ENCODE measurements around the gene ASPG. TPM values are rescaled to one million over a fixed set of nuclear protein-coding genes. Genes with fewer than 3 reads are reported as not detected.

ASPG gene
- total and polyA plus RNA-seq, 9 donors: 0.45 to 28.8 (median 18.7) TPM

- Histone ChIP-seq H3K27me3 (peaks cover 8% of the 10 kb centered on the region), H3K27ac (no peak overlapping the region), H3K9me3 (no peaks in the 10 kb centered on the region), H3K36me3 (no peaks in the 10 kb centered on the region), H3K4me3 (peak overlapping the region; percentile 36), H3K4me1 (ENCODE audit: insufficient read depth) (peaks cover 2% of the 10 kb centered on the region)
- peak; percentile 15 to 41 (median 28) for DNase-seq
- TF ChIP-seq CTCF (IDR thresholded peaks at IDR 0.05): no peak
- TF ChIP-seq EP300 (IDR thresholded peaks at IDR 0.05): no peak
- TF ChIP-seq POLR2A (IDR thresholded peaks at IDR 0.05): no peak
- intact Hi-C loops (cut with DNase I): no loop called here
- 6 to 12% (median 11%) methylated on average over 17 to 19 of the region's 19 CpGs for WGBS, 3 donors
Measured at GRCh38 chr14:104116288-104116755, 30.8 kb downstream of the ASPG start.

- peak overlapping the region; percentile 36 for H3K4me3 ChIP-seq
- H3K9me3 ChIP-seq: no peaks in the 10 kb centered on the region
- H3K27ac ChIP-seq: no peak overlapping the region
- WGBS, 3 donors: 0 to 2% (median 0%) methylated on average over 61 to 83 of the region's 83 CpGs
- peak in 4 of 5 donors; percentile 7 to 40 (median 24) for DNase-seq
- H3K36me3 ChIP-seq: no peaks in the 10 kb centered on the region
- peaks cover 8% of the 10 kb centered on the region for H3K27me3 ChIP-seq
- intact Hi-C loops (cut with DNase I): no loop called here
- H3K4me1 ChIP-seq (ENCODE audit: insufficient read depth): peaks cover 2% of the 10 kb centered on the region
- TF ChIP-seq EP300 (IDR thresholded peaks at IDR 0.05) (no peak), POLR2A (IDR thresholded peaks at IDR 0.05) (no peak), CTCF (IDR thresholded peaks at IDR 0.05) (no peak)
Measured at GRCh38 chr14:104116756-104117340, 31.3 kb downstream of the ASPG start.

DNA sequence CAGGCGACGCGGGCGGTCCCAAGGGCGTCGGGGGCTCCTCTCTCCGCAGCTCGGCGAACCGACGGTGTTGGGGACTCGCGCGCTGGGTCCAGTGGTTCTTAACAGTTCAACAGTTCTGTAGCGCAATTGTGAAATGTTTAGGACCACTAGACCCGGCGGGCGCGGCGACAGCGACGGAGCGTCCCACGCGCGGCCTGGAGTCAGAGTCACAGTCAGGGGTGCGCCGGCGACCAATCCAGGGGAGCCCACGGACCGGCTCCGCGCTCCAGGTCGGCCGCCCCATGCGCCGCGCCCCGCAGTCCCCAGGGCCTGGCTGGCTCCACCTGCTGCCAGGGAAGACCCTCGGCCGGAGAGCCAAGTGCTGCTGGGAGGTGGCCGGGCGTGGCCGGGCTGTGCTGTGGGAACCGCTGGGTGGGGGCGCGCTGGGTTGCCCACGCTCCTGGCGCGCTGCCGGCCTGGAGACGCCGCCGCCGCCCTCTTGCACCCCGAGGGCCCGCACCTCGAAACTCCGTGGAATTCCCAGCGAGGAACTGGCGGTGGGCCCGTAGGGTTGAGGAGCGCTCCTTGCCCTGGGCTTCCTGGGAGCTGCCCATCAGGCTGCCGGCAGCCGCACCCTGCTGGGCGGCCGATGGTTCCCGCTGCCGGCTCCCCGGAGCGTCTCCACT is 32.0 kb downstream of the ASPG start:
- Histone ChIP-seq H3K9me3 (no peaks in the 10 kb centered on the region), H3K4me1 (ENCODE audit: insufficient read depth) (peaks cover 2% of the 10 kb centered on the region), H3K36me3 (no peaks in the 10 kb centered on the region), H3K27ac (no peak overlapping the region), H3K4me3 (no peak overlapping the region), H3K27me3 (peaks cover 8% of the 10 kb centered on the region)
- intact Hi-C loops (cut with DNase I): no loop called here
- TF ChIP-seq POLR2A (IDR thresholded peaks at IDR 0.05): no peak
- no peak for TF ChIP-seq EP300 (IDR thresholded peaks at IDR 0.05)
- TF ChIP-seq CTCF (IDR thresholded peaks at IDR 0.05): no peak
- peak in 4 of 5 donors; percentile 7 to 31 (median 22) for DNase-seq
- WGBS, 3 donors: 2 to 4% (median 3%) methylated on average over 54 to 71 of the region's 71 CpGs

DNA sequence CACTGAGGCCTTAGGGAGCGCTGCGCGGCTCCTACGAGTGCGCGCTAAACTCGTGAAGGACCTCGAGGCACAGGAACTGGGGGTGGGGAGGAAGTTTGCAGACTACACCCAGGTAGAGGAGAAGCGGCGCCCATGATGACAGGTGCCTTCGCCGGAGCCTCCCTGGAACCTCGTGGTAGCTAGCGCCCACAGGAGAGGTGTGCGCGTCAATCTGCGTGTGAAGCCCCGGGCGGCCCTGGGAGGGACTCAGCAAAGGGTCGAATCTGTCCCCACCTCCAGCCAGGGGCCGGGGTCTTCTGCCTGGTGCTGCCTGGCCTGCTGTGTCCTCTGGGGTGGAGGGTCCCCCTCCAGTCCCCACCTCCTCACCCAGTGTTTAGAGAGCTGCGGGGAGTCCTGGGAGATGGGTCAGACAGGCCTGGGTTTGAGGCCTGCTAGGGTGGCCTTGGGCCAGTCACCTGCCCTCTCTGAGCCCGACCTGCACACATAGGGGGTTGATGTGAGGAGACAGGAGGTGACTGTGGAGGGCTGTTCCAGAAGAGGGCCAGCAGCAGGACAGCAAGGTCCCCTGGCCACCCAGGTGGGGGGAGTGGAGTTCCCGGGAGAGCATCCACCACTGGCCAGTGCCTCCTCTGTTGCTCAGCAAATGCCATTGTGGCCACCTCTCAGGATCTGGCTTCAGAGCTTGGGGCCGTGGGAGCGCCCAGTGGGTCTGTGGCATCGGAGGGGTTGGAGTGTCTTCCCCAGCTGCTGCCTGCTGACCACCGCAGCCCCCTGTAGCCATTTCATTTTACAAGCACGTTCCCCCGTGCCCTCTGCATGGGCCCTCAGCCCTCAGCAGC is 32.7 kb downstream of the ASPG start:
- Histone ChIP-seq H3K36me3 (no peaks in the 10 kb centered on the region), H3K27ac (no peak overlapping the region), H3K4me3 (no peak overlapping the region), H3K27me3 (peaks cover 8% of the 10 kb centered on the region), H3K4me1 (ENCODE audit: insufficient read depth) (peaks cover 2% of the 10 kb centered on the region), H3K9me3 (no peaks in the 10 kb centered on the region)
- WGBS, 3 donors: 58 to 64% (median 59%) methylated on average over 30 of the region's 30 CpGs
- no peak for TF ChIP-seq POLR2A (IDR thresholded peaks at IDR 0.05)
- TF ChIP-seq EP300 (IDR thresholded peaks at IDR 0.05): no peak
- TF ChIP-seq CTCF (IDR thresholded peaks at IDR 0.05): no peak
- DNase-seq: peak in 2 of 5 donors; percentile 11 to 13
- intact Hi-C loops (cut with DNase I): no loop called here

Measured in ovary (tissue), 9 donors.